HepG2 (cell line): ENCODE measurements around the gene WTAP. TPM values are rescaled to one million over a fixed set of nuclear protein-coding genes. Genes with fewer than 3 reads are reported as not detected.

Source experiments
- ELF1 ChIP-seq: sonication (generic); formaldehyde crosslinking; IDR thresholded peaks from 2 replicates; pipeline ENCODE4 v1.4.0; 2020; ENCODE audit warnings: missing genetic modification reagents
- MXD1 ChIP-seq: sonication (generic); formaldehyde crosslinking; IDR thresholded peaks from 2 replicates; pipeline ENCODE4 v1.4.0; 2020; ENCODE audit warnings: mild to moderate bottlenecking, missing genetic modification reagents
- MYPOP ChIP-seq: sonication (generic); formaldehyde crosslinking; IDR thresholded peaks from 2 replicates; pipeline ENCODE4 v1.8.1; 2023; ENCODE audit warnings: mild to moderate bottlenecking, moderate library complexity, missing genetic modification reagents
- NCOA1 ChIP-seq: sonication (generic); formaldehyde crosslinking; IDR thresholded peaks from 2 replicates; pipeline ENCODE4 v1.9.0; 2021; ENCODE audit warnings: missing genetic modification reagents
- PATZ1 ChIP-seq: sonication (generic); formaldehyde crosslinking; IDR thresholded peaks from 2 replicates; pipeline ENCODE4 v1.4.0; 2020; ENCODE audit warnings: missing genetic modification reagents
- REL ChIP-seq: sonication (generic); formaldehyde crosslinking; conservative IDR thresholded peaks from 2 replicates; pipeline ENCODE4 v1.8.0; 2022; ENCODE audit warnings: mild to moderate bottlenecking, missing genetic modification reagents, moderate library complexity
- RELA ChIP-seq: sonication (generic); formaldehyde crosslinking; IDR thresholded peaks from 2 replicates; pipeline ENCODE4 v1.4.0; 2020; ENCODE audit warnings: missing genetic modification reagents
- SMARCE1 ChIP-seq: fragments of 450-650 bp; IDR thresholded peaks from 2 replicates; pipeline ENCODE4 v1.6.1; 2017; ENCODE audit warnings: borderline replicate concordance
- ZEB1 ChIP-seq: IDR thresholded peaks from 2 replicates; pipeline ENCODE4 v1.6.1; 2012; ENCODE audit warnings: mild to moderate bottlenecking, low read depth, inconsistent platforms; ENCODE audit not compliant: insufficient replicate concordance
- ZNF160 ChIP-seq: sonication (generic); formaldehyde crosslinking; IDR thresholded peaks from 2 replicates; pipeline ENCODE4 v1.8.0; 2022; ENCODE audit warnings: mild to moderate bottlenecking, inconsistent platforms, missing genetic modification reagents
- ZNF18 ChIP-seq: sonication (generic); formaldehyde crosslinking; IDR thresholded peaks from 2 replicates; pipeline ENCODE4 v1.8.0; 2022; ENCODE audit warnings: mild to moderate bottlenecking, missing genetic modification reagents; ENCODE audit not compliant: insufficient replicate concordance
- ZNF280B ChIP-seq: sonication (generic); formaldehyde crosslinking; IDR thresholded peaks from 2 replicates; pipeline ENCODE4 v1.5.0; 2020; ENCODE audit warnings: missing genetic modification reagents, mild to moderate bottlenecking, borderline replicate concordance
- ZNF639 ChIP-seq: conservative IDR thresholded peaks from 2 replicates; pipeline ENCODE4 v1.6.1; 2018; ENCODE audit warnings: missing genetic modification reagents
- ZSCAN9 ChIP-seq: IDR thresholded peaks from 2 replicates; pipeline ENCODE4 v1.6.1; 2016; ENCODE audit warnings: borderline replicate concordance
- polyA plus RNA-seq, 8 experiments: library from polyadenylated mRNA; depleted of rRNA in 3 of 8; stranded (reverse) in 7 of 8; unstranded in 1 of 8; fragments of >200 nt; fragmentation: Illumina TruSeq in 4 of 8; extraction: Trizol in 4 of 8; gene quantifications; 2 replicates each; pipeline versions ENCODE4 v1.2.1 to v1.2.3, GENCODE V29; 2011 to 2016; ENCODE audit warnings: low read depth in 4 of 8, missing spikeins in 1 of 8, mixed read lengths in 1 of 8; ENCODE audit not compliant: insufficient read depth in 1 of 8
- total RNA-seq, 5 experiments: library from RNA; depleted of rRNA; stranded (reverse); fragments of >200 nt; fragmentation: Illumina TruSeq; extraction: Trizol; gene quantifications; 2 replicates each; pipeline ENCODE4 v1.2.3, GENCODE V29; 2016; ENCODE audit warnings: low read depth in 1 of 5

WTAP gene
- total and polyA plus RNA-seq, 2 of the 13 experiments (the other 11 are each of a cell fraction or from before 2014, with no cell fraction given), result 31.6 to 167 TPM

- TF ChIP-seq ZNF18 (CRISPR knock-in tag) (no peak), ZNF160 (CRISPR knock-in tag) (peak; percentile 92; the same call in 1 of the 2 replicates), MYPOP (CRISPR knock-in tag) (peak; percentile 88), ELF1 (no peak; the same call in 1 of the 2 replicates), ZSCAN9 (CRISPR knock-in tag) (peak; percentile 42; the same call in 1 of the 2 replicates), PATZ1 (peak; percentile 85), SMARCE1 (no peak), MXD1 (CRISPR knock-in tag) (peak; percentile 72), ZNF280B (CRISPR knock-in tag) (peak; percentile 56; the same call in 1 of the 2 replicates), NCOA1 (CRISPR knock-in tag) (peak; percentile 76; the same call in 1 of the 2 replicates), REL (CRISPR knock-in tag) (peak; percentile 59; the same call in 1 of the 2 replicates), ZEB1 (peak; percentile 25), ZNF639 (CRISPR knock-in tag) (peak; percentile 64; the same call in 1 of the 2 replicates), RELA (CRISPR knock-in tag) (peak; percentile 41; the same call in 1 of the 2 replicates)
Observed at GRCh38 chr6:159693128-159693893, 34.0 kb upstream of the WTAP start, which contains the start of gene SOD2 (continued).
